Subcutaneous abdominal adipose tissue (tissue), 5 donors: ENCODE data around the gene RNF8.
A peak's percentile ranks its signal among the peaks of the same experiment; 100 is the strongest.
"Not testable (repeated sequence)": the region's sequence is repeated elsewhere in the genome, so short reads cannot be mapped to it uniquely, and the experiment has no call there.

ENCODE experiments used
- H3K27ac ChIP-seq: one replicate; pipeline ENCODE4 v1.7.0; 2013; ENCODE audit warnings: low read depth, mild to moderate bottlenecking, inconsistent platforms, low read length, moderate library complexity
- H3K27me3 ChIP-seq, 5 donors: one replicate each; pipeline ENCODE4 v1.7.0; 2013; ENCODE audit warnings: low read length in 5 of 5, inconsistent platforms in 1 of 5; ENCODE audit not compliant: control insufficient read depth in 5 of 5, insufficient read depth in 4 of 5
- H3K36me3 ChIP-seq, 5 donors: one replicate each; pipeline ENCODE4 v1.7.0; 2013; ENCODE audit warnings: low read length in 5 of 5; ENCODE audit not compliant: control insufficient read depth in 5 of 5, insufficient read depth in 5 of 5
- H3K4me1 ChIP-seq, 5 donors: one replicate each; pipeline ENCODE4 v1.7.0; 2013; ENCODE audit warnings: low read length in 5 of 5, mild to moderate bottlenecking in 3 of 5, moderate library complexity in 1 of 5; ENCODE audit not compliant: control insufficient read depth in 5 of 5, insufficient read depth in 5 of 5
- H3K4me3 ChIP-seq, 5 donors: one replicate each; pipeline ENCODE4 v1.7.0; 2013; ENCODE audit warnings: low read length in 5 of 5, low read depth in 1 of 5
- H3K9ac ChIP-seq, 5 donors: one replicate each; pipeline ENCODE4 v1.7.0; 2013; ENCODE audit warnings: low read length in 5 of 5, mild to moderate bottlenecking in 4 of 5, moderate library complexity in 3 of 5
- H3K9me3 ChIP-seq, 5 donors: one replicate each; pipeline ENCODE4 v1.7.0; 2013; ENCODE audit warnings: low read length in 5 of 5; ENCODE audit not compliant: control insufficient read depth in 5 of 5
- donor health status: healthy.
- donor health status: healthy.
- donor health status: healthy.
- donor health status: healthy.
- donor health status: healthy.

The RNF8 gene

DNA sequence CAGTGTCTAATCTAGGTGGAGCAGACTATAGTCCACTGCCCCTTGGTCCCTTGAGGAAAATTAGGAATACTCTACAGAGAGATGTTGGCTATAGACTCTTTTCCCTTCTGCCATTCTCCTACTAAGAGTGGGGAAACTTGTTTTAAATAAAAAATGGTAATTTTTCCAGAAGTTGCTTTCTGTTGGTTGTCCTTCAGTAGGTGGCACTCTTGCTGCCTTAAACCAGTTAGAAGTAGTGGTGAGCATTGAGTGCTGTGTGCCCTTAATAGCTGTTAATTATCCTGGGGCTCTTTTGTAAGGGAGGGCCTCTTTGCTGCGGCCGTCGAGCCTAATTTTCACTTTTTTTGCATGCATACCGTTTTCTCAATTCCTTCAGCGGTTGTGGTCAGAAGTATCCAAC is 82.0 kb downstream of the RNF8 start:
- Histone ChIP-seq H3K9me3 (no peaks in the 10 kb centered on the region), H3K27me3 (no peaks in the 10 kb centered on the region), H3K4me1 (peaks cover 0 to 20% (median 17%) of the 10 kb centered on the region in 5 donors), H3K9ac (no peak overlapping the region), H3K36me3 (peaks cover 25 to 55% (median 32%) of the 10 kb centered on the region in 5 donors), H3K27ac (no peak overlapping the region), H3K4me3 (no peak overlapping the region)

- Histone ChIP-seq H3K9me3 (no peaks in the 10 kb centered on the region), H3K27ac (no peak overlapping the region), H3K4me1 (peaks cover 0 to 23% (median 10%) of the 10 kb centered on the region in 5 donors), H3K27me3 (no peaks in the 10 kb centered on the region), H3K36me3 (peaks cover 27 to 67% (median 39%) of the 10 kb centered on the region in 5 donors), H3K4me3 (no peak overlapping the region), H3K9ac (no peak overlapping the region)
Measured at GRCh38 chr6:37438930-37439329, 85.1 kb downstream of the RNF8 start.

GRCh38 chr6:37441651-37442050 is 87.9 kb downstream of the RNF8 start:
- Histone ChIP-seq H3K4me1 (peaks cover 0 to 17% (median 5%) of the 10 kb centered on the region in 5 donors), H3K27ac (no peak overlapping the region), H3K9ac (no peak overlapping the region), H3K36me3 (peaks cover 42 to 75% (median 44%) of the 10 kb centered on the region in 5 donors), H3K4me3 (no peak overlapping the region), H3K9me3 (no peaks in the 10 kb centered on the region), H3K27me3 (no peaks in the 10 kb centered on the region)

DNA sequence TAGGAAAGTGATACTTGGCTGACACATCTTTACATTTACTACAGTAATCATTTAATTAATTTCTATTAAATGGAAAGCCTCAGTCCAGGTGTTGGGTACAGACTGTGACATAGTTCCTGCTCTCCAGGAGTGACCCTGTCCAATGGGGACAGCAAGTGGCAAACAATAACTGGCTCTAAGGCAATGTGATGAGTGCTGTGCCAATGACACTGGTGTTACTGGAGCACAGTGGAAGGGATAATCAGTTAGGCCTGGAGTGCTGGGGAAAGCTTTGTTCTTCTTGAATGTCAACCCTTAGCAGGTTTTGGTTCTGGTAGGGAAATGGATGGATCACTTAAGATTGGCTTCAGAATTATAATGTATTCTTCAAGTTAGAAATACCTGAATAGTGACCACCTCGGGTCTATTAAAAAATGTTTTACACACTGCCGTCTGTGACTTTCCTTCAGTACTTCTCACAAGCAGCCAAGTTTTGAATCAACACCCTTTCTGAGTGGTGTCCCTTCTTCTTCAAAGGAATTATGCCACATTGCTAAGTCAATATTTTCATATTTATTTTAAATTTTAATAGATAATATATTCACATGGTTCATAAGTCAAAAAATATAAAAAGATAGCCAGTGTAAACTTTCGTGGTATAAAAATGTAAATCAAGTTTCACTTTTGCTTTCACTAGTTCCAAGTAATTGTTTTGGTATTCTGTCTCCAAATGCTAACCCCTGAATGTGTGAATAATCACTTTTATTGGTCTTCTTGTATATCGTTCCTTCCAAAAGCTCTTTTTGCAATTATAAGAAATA is 88.8 kb downstream of the RNF8 start:
- Histone ChIP-seq H3K36me3 (peaks cover 41 to 76% (median 48%) of the 10 kb centered on the region in 5 donors), H3K4me1 (peaks cover 0 to 17% (median 5%) of the 10 kb centered on the region in 5 donors), H3K27ac (peak overlapping the region; percentile 54), H3K9me3 (no peaks in the 10 kb centered on the region), H3K9ac (peak overlapping the region; percentile 15 to 74 (median 42)), H3K4me3 (peak overlapping the region in 4 of 5 donors; percentile 41 to 52 (median 45)), H3K27me3 (no peaks in the 10 kb centered on the region)

DNA sequence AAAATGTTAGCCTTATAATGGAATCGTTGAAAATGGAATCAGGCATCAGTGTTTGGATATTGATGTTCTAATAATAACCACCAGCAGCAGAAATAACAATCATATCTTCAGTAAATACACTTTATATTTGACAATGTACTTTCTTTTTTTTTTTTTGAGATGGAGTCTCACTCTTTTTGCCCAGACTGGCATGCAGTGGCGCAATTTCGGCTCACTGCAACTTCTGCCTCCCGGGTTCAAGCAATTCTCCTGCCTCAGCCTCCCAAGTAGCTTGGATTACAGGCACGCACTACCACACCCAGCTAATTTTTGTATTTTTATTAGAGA is 89.4 kb downstream of the RNF8 start:
- not testable (repeated sequence) for H3K27ac ChIP-seq, H3K9me3 ChIP-seq, H3K27me3 ChIP-seq
- Histone ChIP-seq H3K4me1 (peaks cover 0 to 17% (median 5%) of the 10 kb centered on the region in 5 donors), H3K36me3 (peaks cover 39 to 76% (median 45%) of the 10 kb centered on the region in 5 donors), H3K9ac (peak overlapping the region in 3 of 5 donors; percentile 15 to 74 (median 72)), H3K4me3 (peak overlapping the region in 3 of 5 donors; percentile 41 to 52 (median 49))
